HG03571 (cell line): ENCODE measurements around the gene LLGL2.

Source experiments
- ATAC-seq: cut with Tn5 transposase; IDR thresholded peaks from one replicate; pipeline ENCODE4 v1.9.1; 2021; ENCODE audit not compliant: unreplicated experiment

The LLGL2 gene

GRCh38 chr17:75521290-75521689, 4.2 kb upstream of the LLGL2 start:
- no peak for ATAC-seq

- ATAC-seq, result no peak
Measured at GRCh38 chr17:75521951-75522727, 3.4 kb upstream of the LLGL2 start.

GRCh38 chr17:75523647-75524046, 1.9 kb upstream of the LLGL2 start:
- ATAC-seq, result no peak

- no peak for ATAC-seq
Measured at GRCh38 chr17:75524269-75524969, 1.1 kb upstream of the LLGL2 start.

- ATAC-seq, result no peak
Measured at GRCh38 chr17:75525806-75526554, 483 bp downstream of the LLGL2 start.

- no peak for ATAC-seq
Measured at GRCh38 chr17:75526555-75527270, 1.2 kb downstream of the LLGL2 start.

- ATAC-seq, result no peak
Measured at GRCh38 chr17:75530837-75531720, 5.6 kb downstream of the LLGL2 start.

GRCh38 chr17:75531721-75532072, 6.2 kb downstream of the LLGL2 start:
- ATAC-seq, result no peak

- ATAC-seq, result no peak
Measured at GRCh38 chr17:75535119-75535537, 9.6 kb downstream of the LLGL2 start.

- no peak for ATAC-seq
Measured at GRCh38 chr17:75535871-75536270, 10.4 kb downstream of the LLGL2 start.

GRCh38 chr17:75536366-75536765, 10.9 kb downstream of the LLGL2 start:
- ATAC-seq, result no peak

GRCh38 chr17:75539967-75540729, 14.7 kb downstream of the LLGL2 start:
- no peak for ATAC-seq

GRCh38 chr17:75540923-75541503, 15.5 kb downstream of the LLGL2 start:
- ATAC-seq, result no peak

GRCh38 chr17:75542229-75542628, 16.7 kb downstream of the LLGL2 start:
- ATAC-seq, result no peak

- no peak for ATAC-seq
Measured at GRCh38 chr17:75542728-75543336, 17.3 kb downstream of the LLGL2 start.

GRCh38 chr17:75544250-75544649, 18.8 kb downstream of the LLGL2 start:
- ATAC-seq, result no peak

- no peak for ATAC-seq
Measured at GRCh38 chr17:75546181-75546580, 20.7 kb downstream of the LLGL2 start.

GRCh38 chr17:75547091-75547490, 21.6 kb downstream of the LLGL2 start:
- no peak for ATAC-seq

- ATAC-seq, result no peak
Measured at GRCh38 chr17:75548813-75549212, 23.3 kb downstream of the LLGL2 start.
